Ammon's horn (tissue), 1 donor: ENCODE results near the gene PDSS2.
A peak's percentile ranks its signal among the peaks of the same experiment; 100 is the strongest.
"Not testable (repeated sequence)": the region's sequence is repeated elsewhere in the genome, so short reads cannot be mapped to it uniquely, and the experiment has no call there.

ENCODE experiments used
- DNase-seq: peaks from one replicate; pipeline ENCODE4 v3.0.0-alpha.2; 2016; ENCODE audit warnings: low spot score

The PDSS2 gene

GRCh38 chr6:107118540-107118939 is 340.8 kb downstream of the PDSS2 start:
- not testable (repeated sequence) for DNase-seq

GRCh38 chr6:107116931-107117330 is 342.4 kb downstream of the PDSS2 start:
- no peak for DNase-seq

GRCh38 chr6:107116328-107116892 is 343.0 kb downstream of the PDSS2 start:
- DNase-seq = no peak

GRCh38 chr6:107115695-107116327 is 343.6 kb downstream of the PDSS2 start:
- peak; percentile 35 for DNase-seq

- DNase-seq = no peak
Observed at GRCh38 chr6:107114926-107115694, 344.3 kb downstream of the PDSS2 start, which contains the start of gene BEND3. Gene BEND3 (minus strand): TSS chr6:107115515. CDS start chr6:107099285, 16,230 bp downstream.

GRCh38 chr6:107114213-107114925 is 345.0 kb downstream of the PDSS2 start:
- DNase-seq = peak; percentile 86

- no peak for DNase-seq
Observed at GRCh38 chr6:107110200-107110599, 349.2 kb downstream of the PDSS2 start.

GRCh38 chr6:107108201-107108890 is 351.0 kb downstream of the PDSS2 start:
- no peak for DNase-seq

GRCh38 chr6:107107791-107108190 is 351.6 kb downstream of the PDSS2 start:
- DNase-seq = no peak

GRCh38 chr6:107106165-107106564 is 353.2 kb downstream of the PDSS2 start:
- DNase-seq = no peak

GRCh38 chr6:107105511-107106116 is 353.8 kb downstream of the PDSS2 start:
- DNase-seq = no peak

GRCh38 chr6:107103082-107103481 is 356.3 kb downstream of the PDSS2 start:
- DNase-seq = no peak
